ENCODE data around the gene NCR2. TPM values are rescaled to one million over a fixed set of nuclear protein-coding genes. Genes with fewer than 3 reads are reported as not detected.

Gene NCR2
- total RNA-seq, 1 experiment from 2014 or later: not detected

DNA sequence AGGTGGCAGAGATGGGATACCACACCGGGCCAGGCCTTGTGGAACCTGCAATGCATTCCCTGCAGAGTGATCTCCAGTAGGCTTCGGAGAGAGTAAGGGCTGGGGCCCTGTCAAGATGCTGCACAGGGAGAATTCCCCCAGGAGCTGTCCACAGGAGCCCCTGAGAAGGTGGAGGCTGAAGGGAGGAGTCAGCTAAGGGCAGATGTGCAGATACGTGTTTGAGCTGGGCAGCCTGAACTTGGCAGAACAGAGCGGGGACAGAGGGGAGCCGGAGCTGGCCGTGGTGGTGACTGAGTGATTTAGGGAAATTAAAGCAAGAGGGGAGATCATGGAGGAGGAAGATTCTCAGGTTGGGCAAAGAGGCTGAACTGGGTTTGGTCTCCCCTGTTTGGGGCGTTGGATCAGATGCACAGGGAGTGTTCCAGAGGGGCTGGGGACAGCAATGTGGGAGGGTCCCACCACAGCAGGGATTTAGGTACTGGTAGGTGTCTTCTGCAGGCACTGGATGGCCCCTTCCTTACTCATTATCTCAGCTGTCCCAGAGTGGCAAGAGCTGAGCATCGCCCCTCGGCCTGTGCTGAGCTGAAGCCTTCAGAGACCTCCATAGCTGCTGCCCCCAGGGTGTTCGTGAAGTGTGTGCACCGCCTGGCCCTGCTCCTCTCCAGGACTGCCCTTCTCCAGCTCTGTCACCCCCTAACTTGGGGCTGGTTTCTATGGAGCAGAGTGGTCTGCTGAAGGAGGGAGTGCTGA lies 3.8 kb upstream of the NCR2 start:
- no peak overlapping the region for H2AFZ ChIP-seq (ENCODE audit: low read length)
- no peak overlapping the region for H3K18ac ChIP-seq (ENCODE audit: insufficient read length, low read depth, low read length)
- no peaks in the 10 kb centered on the region for H3K9me3 ChIP-seq (ENCODE audit: control insufficient read depth, low read depth, low read length)
- H3K23ac ChIP-seq (ENCODE audit: insufficient read length, low read depth, low read length): no peak overlapping the region
- no peak overlapping the region for H4K5ac ChIP-seq (ENCODE audit: insufficient read length, low read depth, low read length)
- no peak overlapping the region for H4K91ac ChIP-seq (ENCODE audit: insufficient read length, low read depth, low read length)
- no peak overlapping the region for H3K4me2 ChIP-seq (ENCODE audit: insufficient read depth, insufficient read length, low read length)
- Mint-ChIP-seq H3K27ac (no peak overlapping the region), H3K9me3 (no peaks in the 10 kb centered on the region), H3K4me1 (peaks cover 3 to 12% of the 10 kb centered on the region in 2 experiments; a peak in 3 of 4 replicates), H3K36me3 (ENCODE audit: insufficient read depth in 1 of 3, low read depth in 3 of 3) (no peaks in the 10 kb centered on the region), H3K4me3 (no peak overlapping the region), H3K27me3 (ENCODE audit: low read depth) (peaks cover 13% of the 10 kb centered on the region)
- no peak overlapping the region for H2AK5ac ChIP-seq (ENCODE audit: insufficient read length, low read length)
- no peaks in the 10 kb centered on the region for H3K23me2 ChIP-seq (ENCODE audit: insufficient read length, low read depth, low read length, poor library complexity, severe bottlenecking)
- no peak overlapping the region for H2BK5ac ChIP-seq (ENCODE audit: insufficient read length, low read length)
- H3K27ac ChIP-seq (ENCODE audit: insufficient read length, low read depth, low read length): no peak overlapping the region
- H3K14ac ChIP-seq (ENCODE audit: insufficient read depth, low read length): no peak overlapping the region; the same call in 1 of the 2 replicates
- no peak overlapping the region for H3K9ac ChIP-seq (ENCODE audit: extremely low read depth, insufficient read length, low read length)
- H3K79me1 ChIP-seq (ENCODE audit: insufficient read depth, low read depth, low read length, poor library complexity, severe bottlenecking): no peaks in the 10 kb centered on the region
- H4K8ac ChIP-seq (replicated peaks; ENCODE audit: insufficient read length, low read depth, low read length): no peak overlapping the region
- no peak for DNase-seq
- no peak overlapping the region for H3K56ac ChIP-seq (ENCODE audit: insufficient read length, low read depth, low read length)
- H3K79me2 ChIP-seq (ENCODE audit: insufficient read depth, low read length): no peaks in the 10 kb centered on the region
- no peaks in the 10 kb centered on the region for H3K4me1 ChIP-seq (ENCODE audit: insufficient read depth, low read length)
- H3K27me3 ChIP-seq (ENCODE audit: insufficient read depth, low read length): no peaks in the 10 kb centered on the region
- H2BK120ac ChIP-seq (ENCODE audit: low read depth, low read length, poor library complexity, severe bottlenecking): no peak overlapping the region
- no peak overlapping the region for H2BK12ac ChIP-seq (ENCODE audit: insufficient read length, low read depth, low read length)
- no peak for TF ChIP-seq CTCF (conservative IDR thresholded peaks at IDR 0.05)
- no peak overlapping the region for H3T11ph ChIP-seq (ENCODE audit: low read length)
- no peak overlapping the region for H2BK15ac ChIP-seq (ENCODE audit: low read depth, low read length)
- H4K20me1 ChIP-seq (ENCODE audit: control insufficient read depth, insufficient read depth, insufficient read length): no peaks in the 10 kb centered on the region
- H3K4ac ChIP-seq (ENCODE audit: low read depth, low read length): no peak overlapping the region
- WGBS (ENCODE audit: extremely low coverage, insufficient read length, low lambda C conversion rate): no CpG with 5 or more reads among the region's 11 CpGs
- H2BK20ac ChIP-seq (ENCODE audit: low read depth, low read length, poor library complexity, severe bottlenecking): no peak overlapping the region

Data from H9 (cell line).